HG03196 (cell line): ENCODE measurements around the gene ABHD2.
"Not testable (repeated sequence)": the region's sequence is repeated elsewhere in the genome, so short reads cannot be mapped to it uniquely, and the experiment has no call there.

Experiments
- ATAC-seq: cut with Tn5 transposase; IDR thresholded peaks from one replicate; pipeline ENCODE4 v1.9.1; 2021; ENCODE audit not compliant: unreplicated experiment

ABHD2 gene

GRCh38 chr15:89136818-89137772, 48.8 kb downstream of the ABHD2 start:
- ATAC-seq = no peak

- ATAC-seq = no peak
These were observed 49.7 kb downstream of the ABHD2 start for GRCh38 chr15:89137926-89138325.

- ATAC-seq = no peak
These were observed 50.9 kb downstream of the ABHD2 start for GRCh38 chr15:89138999-89139612.

- no peak for ATAC-seq
These were observed 51.6 kb downstream of the ABHD2 start for GRCh38 chr15:89139613-89140499.

- ATAC-seq = no peak
These were observed 52.3 kb downstream of the ABHD2 start for GRCh38 chr15:89140595-89140994.

GRCh38 chr15:89141159-89141558, 52.9 kb downstream of the ABHD2 start:
- not testable (repeated sequence) for ATAC-seq

- no peak for ATAC-seq
These were observed 53.6 kb downstream of the ABHD2 start for GRCh38 chr15:89141885-89142284.

GRCh38 chr15:89142423-89142822, 54.2 kb downstream of the ABHD2 start:
- ATAC-seq = no peak

GRCh38 chr15:89143503-89144162, 55.4 kb downstream of the ABHD2 start:
- no peak for ATAC-seq

- no peak for ATAC-seq
These were observed 56.2 kb downstream of the ABHD2 start for GRCh38 chr15:89144491-89144890.

- no peak for ATAC-seq
These were observed 58.1 kb downstream of the ABHD2 start for GRCh38 chr15:89146366-89146765.

GRCh38 chr15:89148126-89148525, 59.9 kb downstream of the ABHD2 start:
- ATAC-seq = no peak

- no peak for ATAC-seq
These were observed 61.3 kb downstream of the ABHD2 start for GRCh38 chr15:89149501-89150101.

GRCh38 chr15:89150287-89150686, 62.0 kb downstream of the ABHD2 start:
- no peak for ATAC-seq

- no peak for ATAC-seq
These were observed 62.8 kb downstream of the ABHD2 start for GRCh38 chr15:89150762-89151664.

- no peak for ATAC-seq
These were observed 66.9 kb downstream of the ABHD2 start for GRCh38 chr15:89155122-89155521.

GRCh38 chr15:89155656-89156055, 67.4 kb downstream of the ABHD2 start:
- no peak for ATAC-seq

- ATAC-seq = no peak
These were observed 68.8 kb downstream of the ABHD2 start for GRCh38 chr15:89157061-89157460.

GRCh38 chr15:89157918-89158564, 69.8 kb downstream of the ABHD2 start:
- no peak for ATAC-seq
